Fibroblast of the aortic adventitia (primary cell): ENCODE results near the gene CYB5RL. TPM values are rescaled to one million over a fixed set of nuclear protein-coding genes. Genes with fewer than 3 reads are reported as not detected.

Experiments used
- DNase-seq: peaks from one replicate; pipeline ENCODE4 v3.0.0-alpha.2; 2010; ENCODE audit warnings: low read depth
- H3K4me3 ChIP-seq: 2 replicates; pipeline ENCODE4 v1.5.1; 2011; ENCODE audit warnings: low read depth, mild to moderate bottlenecking, control low read depth, low read length, moderate library complexity
- total RNA-seq: library from RNA; depleted of rRNA; stranded (reverse); fragments of >200 nt; gene quantifications from 2 replicates; pipeline ENCODE4 v1.2.3, GENCODE V29; 2012; ENCODE audit warnings: low replicate concordance
- TF ChIP-seq, protein P1 (sequence below): IDR thresholded peaks from 2 replicates; pipeline ENCODE4 v1.5.1; 2011; ENCODE audit warnings: mild to moderate bottlenecking, low read length, control low read depth, inconsistent platforms; ENCODE audit not compliant: insufficient read depth

The CYB5RL gene
- total RNA-seq, 1 donor: 10.9 TPM

GRCh38 chr1:54191525-54191924 lies 8.3 kb downstream of the CYB5RL start:
- DNase-seq: no peak
- no peak overlapping the region for H3K4me3 ChIP-seq
- TF ChIP-seq, protein P1, sequence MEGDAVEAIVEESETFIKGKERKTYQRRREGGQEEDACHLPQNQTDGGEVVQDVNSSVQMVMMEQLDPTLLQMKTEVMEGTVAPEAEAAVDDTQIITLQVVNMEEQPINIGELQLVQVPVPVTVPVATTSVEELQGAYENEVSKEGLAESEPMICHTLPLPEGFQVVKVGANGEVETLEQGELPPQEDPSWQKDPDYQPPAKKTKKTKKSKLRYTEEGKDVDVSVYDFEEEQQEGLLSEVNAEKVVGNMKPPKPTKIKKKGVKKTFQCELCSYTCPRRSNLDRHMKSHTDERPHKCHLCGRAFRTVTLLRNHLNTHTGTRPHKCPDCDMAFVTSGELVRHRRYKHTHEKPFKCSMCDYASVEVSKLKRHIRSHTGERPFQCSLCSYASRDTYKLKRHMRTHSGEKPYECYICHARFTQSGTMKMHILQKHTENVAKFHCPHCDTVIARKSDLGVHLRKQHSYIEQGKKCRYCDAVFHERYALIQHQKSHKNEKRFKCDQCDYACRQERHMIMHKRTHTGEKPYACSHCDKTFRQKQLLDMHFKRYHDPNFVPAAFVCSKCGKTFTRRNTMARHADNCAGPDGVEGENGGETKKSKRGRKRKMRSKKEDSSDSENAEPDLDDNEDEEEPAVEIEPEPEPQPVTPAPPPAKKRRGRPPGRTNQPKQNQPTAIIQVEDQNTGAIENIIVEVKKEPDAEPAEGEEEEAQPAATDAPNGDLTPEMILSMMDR: no peak

GRCh38 chr1:54190526-54190925 lies 9.3 kb downstream of the CYB5RL start:
- TF ChIP-seq, protein P1: no peak

DNA sequence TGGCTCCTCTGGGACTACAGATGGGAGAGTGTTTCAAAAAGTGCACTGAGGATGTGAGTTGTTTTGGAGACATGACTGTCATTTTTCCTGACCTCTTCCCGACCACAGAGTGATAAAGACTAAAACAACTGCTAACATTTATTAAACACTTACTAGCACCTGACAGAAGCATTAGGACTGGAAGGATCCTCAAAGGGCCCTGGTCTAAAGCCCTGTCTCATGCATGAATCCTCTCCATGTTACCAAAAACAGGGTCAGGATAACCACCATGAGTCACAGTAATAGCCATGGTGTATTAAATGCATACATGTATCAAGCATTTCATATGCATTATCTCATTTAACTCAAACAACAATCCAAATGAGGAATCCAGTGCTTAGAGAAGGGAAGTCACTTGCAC lies 11.5 kb downstream of the CYB5RL start:
- no peak overlapping the region for H3K4me3 ChIP-seq
- DNase-seq: no peak
- TF ChIP-seq, protein P1: no peak

More at GRCh38 chr1:54190526-54190925, 9.3 kb downstream of the CYB5RL start:
- H3K4me3 ChIP-seq: no peak overlapping the region
- DNase-seq: no peak

DNA sequence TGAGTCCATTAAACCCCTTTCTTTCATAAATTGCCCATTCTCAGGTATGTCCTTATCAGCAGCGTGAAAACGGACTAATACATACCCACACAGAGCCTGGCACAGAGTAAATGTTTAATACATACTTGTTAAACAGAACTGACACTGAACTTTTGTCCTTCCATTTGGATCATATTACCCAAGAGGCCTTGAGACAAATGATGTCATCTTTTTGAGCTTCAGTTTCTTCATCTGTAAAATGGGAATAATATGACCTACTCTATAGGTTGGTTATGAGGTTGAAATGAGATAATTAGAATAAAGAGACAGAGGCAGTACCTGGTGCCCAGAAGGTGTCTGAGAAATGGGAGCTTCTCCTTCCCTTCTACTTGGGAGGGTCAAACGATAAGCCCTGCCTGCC lies 13.8 kb downstream of the CYB5RL start:
- no peak overlapping the region for H3K4me3 ChIP-seq
- no peak for DNase-seq
- TF ChIP-seq, protein P1: no peak

- no peak overlapping the region for H3K4me3 ChIP-seq
These were observed 19.0 kb downstream of the CYB5RL start for GRCh38 chr1:54180701-54181360.

DNA sequence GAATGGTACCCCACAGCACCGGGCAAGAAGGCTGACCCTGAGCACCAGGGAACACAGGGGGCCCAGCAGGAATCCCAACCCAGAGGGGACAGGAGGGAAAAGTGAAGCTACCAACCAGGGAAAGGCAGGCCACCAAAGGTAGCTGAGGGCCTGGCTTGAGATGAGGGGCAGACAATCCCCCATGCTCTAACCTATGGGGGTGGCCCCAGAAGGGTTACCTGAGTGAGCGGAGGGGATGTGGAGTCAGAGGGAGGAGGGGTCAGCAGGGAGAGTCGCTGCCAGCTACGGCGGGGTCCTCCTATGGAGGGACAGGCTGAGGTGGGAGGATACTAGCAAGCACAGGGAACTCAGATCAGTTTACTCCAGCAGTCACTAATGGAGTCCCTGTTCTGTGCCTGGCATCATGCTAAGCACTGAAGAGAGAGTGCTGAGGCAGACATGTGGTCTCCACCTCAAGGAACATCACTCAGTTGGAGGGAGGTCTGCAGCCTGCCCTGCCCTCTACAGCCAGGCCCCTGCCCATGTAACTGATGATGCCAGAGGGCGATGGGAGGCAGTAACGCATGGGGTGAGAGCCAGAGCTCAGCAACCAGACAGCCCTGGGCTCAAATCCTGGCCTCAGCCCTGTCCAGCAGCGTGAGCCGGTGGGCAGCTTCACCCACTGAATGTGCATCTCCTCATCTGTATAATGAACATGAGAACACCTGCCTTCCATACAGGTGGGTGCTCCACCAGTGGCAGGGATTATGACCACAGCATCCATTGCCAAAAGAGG lies 21.3 kb downstream of the CYB5RL start:
- H3K4me3 ChIP-seq: no peak overlapping the region
- DNase-seq: no peak
- TF ChIP-seq, protein P1: no peak

More at GRCh38 chr1:54180701-54181360, 19.0 kb downstream of the CYB5RL start:
- TF ChIP-seq, protein P1: no peak
- no peak for DNase-seq
